SU-DHL-6 (cell line): ENCODE results near the gene ANKRD26.

Source experiments
- H2AFZ ChIP-seq: fragments of 200-600 bp; sonication (generic); 2 replicates; pipeline ENCODE4 v1.6.1; 2014; ENCODE audit warnings: low read depth, mild to moderate bottlenecking, moderate library complexity, mixed read lengths, antibody characterized with exemption, low read length; ENCODE audit not compliant: severe bottlenecking
- H3F3A ChIP-seq: fragments of 200-600 bp; shearing (Covaris generic); 2 replicates; pipeline ENCODE4 v1.6.0; 2016; ENCODE audit warnings: antibody characterized with exemption, mild to moderate bottlenecking; ENCODE audit not compliant: insufficient read depth
- H3K27ac ChIP-seq: fragments of 200-600 bp; sonication (generic); 2 replicates; pipeline ENCODE4 v1.5.1; 2016; ENCODE audit warnings: low read depth, mild to moderate bottlenecking, low read length, moderate library complexity, mixed read lengths
- H3K27me3 ChIP-seq: fragments of 200-600 bp; sonication (generic), shearing (Covaris generic); 2 replicates; pipeline ENCODE4 v1.6.0; 2014; ENCODE audit warnings: mild to moderate bottlenecking, low read length
- H3K36me3 ChIP-seq: fragments of 200-600 bp; sonication (generic); 2 replicates; pipeline ENCODE4 v1.6.1; 2014; ENCODE audit warnings: mild to moderate bottlenecking, low read length, mixed read lengths
- H3K4me2 ChIP-seq: fragments of 300-600, 200-600 bp; shearing (Covaris generic), sonication (generic); 2 replicates; pipeline ENCODE4 v1.6.0; 2014; ENCODE audit warnings: low read length, low read depth, mild to moderate bottlenecking; ENCODE audit not compliant: poor library complexity, severe bottlenecking
- H3K4me3 ChIP-seq: fragments of 200-600 bp; sonication (generic); 2 replicates; pipeline ENCODE4 v1.5.1; 2014; ENCODE audit warnings: antibody characterized with exemption, low read length, mild to moderate bottlenecking, mixed read lengths; ENCODE audit not compliant: insufficient read depth, poor library complexity, severe bottlenecking
- H3K79me2 ChIP-seq: fragments of 200-600 bp; sonication (generic); 2 replicates; pipeline ENCODE4 v1.6.1; 2014; ENCODE audit warnings: mild to moderate bottlenecking, low read length, moderate library complexity; ENCODE audit not compliant: insufficient read depth
- H3K9ac ChIP-seq: fragments of 200-600 bp; sonication (generic); 2 replicates; pipeline ENCODE4 v1.7.0; 2014; ENCODE audit warnings: mild to moderate bottlenecking, low read length
- H3K9me2 ChIP-seq: fragments of 200-600 bp; sonication (generic); replicated peaks from 2 replicates; pipeline ENCODE4 v1.6.1; 2014; ENCODE audit warnings: low read length; ENCODE audit not compliant: insufficient read depth
- H3K9me3 ChIP-seq: fragments of 200-600 bp; sonication (generic); 2 replicates; pipeline ENCODE4 v1.6.1; 2014; ENCODE audit warnings: low read length, mixed read lengths; ENCODE audit not compliant: insufficient read depth
- H4K20me1 ChIP-seq: fragments of 200-600 bp; sonication (generic); 2 replicates; pipeline ENCODE4 v1.6.1; 2014; ENCODE audit warnings: low read depth, mild to moderate bottlenecking, antibody characterized with exemption, low read length, moderate library complexity, mixed read lengths
- CTCF ChIP-seq: fragments of 200-600 bp; sonication (generic); IDR thresholded peaks from one replicate; pipeline ENCODE4 v1.5.1; 2017; ENCODE audit warnings: antibody characterized with exemption, mild to moderate bottlenecking, low read length, moderate library complexity; ENCODE audit not compliant: insufficient read depth, poor library complexity, severe bottlenecking
- EZH2phosphoT487 ChIP-seq: fragments of 200-600 bp; sonication (generic), shearing (Covaris generic); conservative IDR thresholded peaks from 2 replicates; pipeline ENCODE4 v1.6.1; 2018; ENCODE audit warnings: mild to moderate bottlenecking, antibody characterized with exemption, low read length, moderate library complexity, mixed read lengths

Gene ANKRD26

DNA sequence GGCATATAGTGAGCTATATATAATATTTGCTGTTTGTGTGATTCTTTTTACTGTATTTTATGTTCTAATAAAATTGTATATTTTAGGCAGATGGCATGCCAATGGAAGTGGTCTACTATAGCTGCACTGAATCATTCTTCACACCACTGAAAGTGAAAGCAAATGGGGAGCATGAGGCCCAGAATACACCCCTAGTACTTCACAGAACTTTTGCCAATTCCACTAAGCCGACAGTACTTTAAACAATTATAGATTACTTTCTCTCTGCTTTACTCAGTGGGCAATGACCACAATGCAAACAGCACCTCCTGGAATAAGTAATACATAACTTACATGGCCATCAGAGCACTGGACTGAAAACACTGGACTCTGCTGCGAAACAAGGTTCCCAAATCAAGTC, 70.2 kb downstream of the ANKRD26 start:
- no peak overlapping the region for H3K9ac ChIP-seq
- no peaks in the 10 kb centered on the region for H3K9me2 ChIP-seq
- H4K20me1 ChIP-seq, result no peaks in the 10 kb centered on the region
- no peaks in the 10 kb centered on the region for H3K27me3 ChIP-seq
- peaks cover 8% of the 10 kb centered on the region; the same call in 1 of the 2 replicates for H3F3A ChIP-seq
- H2AFZ ChIP-seq, result no peak overlapping the region
- no peak overlapping the region for H3K4me2 ChIP-seq
- no peak overlapping the region for H3K4me3 ChIP-seq
- no peak overlapping the region for H3K27ac ChIP-seq
- H3K79me2 ChIP-seq, result no peaks in the 10 kb centered on the region
- TF ChIP-seq EZH2phosphoT487 (no peak), CTCF (no peak)
- no peaks in the 10 kb centered on the region for H3K9me3 ChIP-seq
- H3K36me3 ChIP-seq, result peaks cover 25% of the 10 kb centered on the region; the same call in 1 of the 2 replicates

- no peak overlapping the region for H3K27ac ChIP-seq
- no peak overlapping the region for H2AFZ ChIP-seq
- H3K4me2 ChIP-seq, result no peak overlapping the region
- H3K9me3 ChIP-seq, result no peaks in the 10 kb centered on the region
- H3K4me3 ChIP-seq, result no peak overlapping the region
- H3K27me3 ChIP-seq, result no peaks in the 10 kb centered on the region
- H3F3A ChIP-seq, result peaks cover 11% of the 10 kb centered on the region; the same call in 1 of the 2 replicates
- H3K9ac ChIP-seq, result no peak overlapping the region
- no peaks in the 10 kb centered on the region for H3K79me2 ChIP-seq
- no peaks in the 10 kb centered on the region for H4K20me1 ChIP-seq
- H3K9me2 ChIP-seq, result no peaks in the 10 kb centered on the region
- H3K36me3 ChIP-seq, result peaks cover 17% of the 10 kb centered on the region; the same call in 1 of the 2 replicates
- TF ChIP-seq CTCF, result no peak
- no peak for TF ChIP-seq EZH2phosphoT487
Measured at GRCh38 chr10:27022048-27022447, 78.2 kb downstream of the ANKRD26 start.

GRCh38 chr10:27020243-27020642, 80.1 kb downstream of the ANKRD26 start:
- Histone ChIP-seq H3K36me3 (peaks cover 17% of the 10 kb centered on the region; the same call in 1 of the 2 replicates), H3K4me2 (no peak overlapping the region), H4K20me1 (no peaks in the 10 kb centered on the region), H3K9me2 (no peaks in the 10 kb centered on the region), H3F3A (peaks cover 11% of the 10 kb centered on the region; the same call in 1 of the 2 replicates), H2AFZ (no peak overlapping the region), H3K9me3 (no peaks in the 10 kb centered on the region), H3K79me2 (no peaks in the 10 kb centered on the region), H3K9ac (no peak overlapping the region), H3K4me3 (no peak overlapping the region), H3K27me3 (no peaks in the 10 kb centered on the region), H3K27ac (no peak overlapping the region)
- TF ChIP-seq CTCF (no peak), EZH2phosphoT487 (no peak)
